ENCODE data around the gene DPY19L3.

DPY19L3 gene, protein sequence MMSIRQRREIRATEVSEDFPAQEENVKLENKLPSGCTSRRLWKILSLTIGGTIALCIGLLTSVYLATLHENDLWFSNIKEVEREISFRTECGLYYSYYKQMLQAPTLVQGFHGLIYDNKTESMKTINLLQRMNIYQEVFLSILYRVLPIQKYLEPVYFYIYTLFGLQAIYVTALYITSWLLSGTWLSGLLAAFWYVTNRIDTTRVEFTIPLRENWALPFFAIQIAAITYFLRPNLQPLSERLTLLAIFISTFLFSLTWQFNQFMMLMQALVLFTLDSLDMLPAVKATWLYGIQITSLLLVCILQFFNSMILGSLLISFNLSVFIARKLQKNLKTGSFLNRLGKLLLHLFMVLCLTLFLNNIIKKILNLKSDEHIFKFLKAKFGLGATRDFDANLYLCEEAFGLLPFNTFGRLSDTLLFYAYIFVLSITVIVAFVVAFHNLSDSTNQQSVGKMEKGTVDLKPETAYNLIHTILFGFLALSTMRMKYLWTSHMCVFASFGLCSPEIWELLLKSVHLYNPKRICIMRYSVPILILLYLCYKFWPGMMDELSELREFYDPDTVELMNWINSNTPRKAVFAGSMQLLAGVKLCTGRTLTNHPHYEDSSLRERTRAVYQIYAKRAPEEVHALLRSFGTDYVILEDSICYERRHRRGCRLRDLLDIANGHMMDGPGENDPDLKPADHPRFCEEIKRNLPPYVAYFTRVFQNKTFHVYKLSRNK

DNA sequence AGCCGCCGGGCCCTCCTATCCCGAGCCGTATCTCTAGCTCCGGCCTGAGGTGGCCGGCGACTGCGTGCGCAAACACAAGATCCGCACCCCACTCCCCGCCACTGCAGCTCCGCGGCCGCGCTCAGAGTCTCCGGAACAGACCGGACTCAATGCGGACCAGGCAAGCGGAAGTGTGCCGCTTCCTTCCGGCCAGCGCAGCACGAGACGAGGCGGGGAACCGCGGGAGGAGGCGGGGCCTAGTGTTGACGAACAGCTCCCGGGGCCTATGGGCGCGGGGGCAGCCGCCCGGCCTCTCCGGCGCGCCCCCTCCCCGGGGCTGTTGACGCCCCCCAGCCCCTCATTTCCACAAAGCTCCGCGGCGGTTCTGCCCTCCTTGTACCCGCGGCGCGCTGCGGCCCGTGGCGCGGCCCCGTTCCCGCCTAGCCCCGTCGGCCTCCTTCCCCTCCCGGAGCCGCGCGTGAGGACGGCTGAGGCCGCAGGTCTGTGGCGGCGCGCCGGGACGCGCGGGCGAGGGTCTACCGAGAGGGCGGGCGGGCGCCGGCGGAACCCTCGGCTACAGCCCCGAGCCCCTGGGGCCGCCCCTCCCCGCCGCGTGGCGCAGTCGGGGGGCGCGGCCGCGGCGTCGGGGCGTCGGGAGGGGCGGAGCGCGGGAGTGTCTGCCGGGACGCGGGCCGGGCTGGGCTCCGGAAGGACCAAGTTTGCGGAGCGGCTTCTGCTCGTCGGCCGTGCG, at the start of gene DPY19L3:
Gene DPY19L3 (plus strand): TSS at position 340 of the 730 bp plus-strand sequence. CDS start 2,484 bp downstream, outside the sequence.
- Histone ChIP-seq H3K4me3 (peak within 1 kb of the TSS; percentile 76 to 95 (median 89)), H4K20me1 (peaks cover 0 to 16% (median 0%) of the 10 kb centered on the region in 11 experiments; a peak in 3 of 22 replicates), H3K4me1 (peaks cover 20 to 40% (median 30%) of the 10 kb centered on the region in 10 experiments), H3K36me3 (peaks cover 24 to 33% (median 29%) of the 10 kb centered on the region in 11 experiments), H3K4me2 (peak within 1 kb of the TSS; percentile 84 to 95 (median 91)), H3K9ac (peak within 1 kb of the TSS; percentile 90 to 99 (median 96)), H3K27me3 (no peaks in the 10 kb centered on the region), H3K27ac (peak within 1 kb of the TSS; percentile 92 to 100 (median 97)), H3K9me3 (replicated peaks in 1 of 11) (no peaks in the 10 kb centered on the region)
- no peak for TF ChIP-seq Cebpa-rat (IDR thresholded peaks at IDR 0.05)

DNA sequence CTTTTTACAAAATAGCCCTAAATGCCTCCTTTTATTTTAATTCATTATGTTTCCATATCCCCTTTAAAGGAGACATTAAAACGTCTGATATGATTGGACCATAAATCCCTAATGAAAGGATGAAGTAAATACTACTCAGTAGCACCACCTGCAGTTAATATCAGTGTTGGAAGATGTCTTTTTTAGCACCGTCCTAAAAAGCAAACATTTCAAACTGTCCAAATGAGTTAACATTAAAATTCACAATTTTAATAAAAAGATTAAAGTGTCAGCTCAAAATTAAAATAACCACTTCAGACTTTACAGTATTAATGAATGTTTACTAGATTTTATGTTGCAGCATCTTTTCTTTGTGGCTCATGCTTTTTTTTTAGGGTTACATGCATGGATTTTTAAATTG, 47.9 kb upstream of the DPY19L3 start:
- no peaks in the 10 kb centered on the region for H3K4me1 ChIP-seq
- H3K9me3 ChIP-seq (replicated peaks in 1 of 11) = peaks cover 0 to 22% (median 0%) of the 10 kb centered on the region in 11 experiments; a peak in 3 of 22 replicates
- TF ChIP-seq Cebpa-rat (IDR thresholded peaks at IDR 0.05) = no peak
- no peak overlapping the region for H3K4me3 ChIP-seq
- no peak overlapping the region for H3K9ac ChIP-seq
- peaks cover 38 to 98% (median 97%) of the 10 kb centered on the region in 11 experiments for H3K36me3 ChIP-seq
- peaks cover 23 to 92% (median 77%) of the 10 kb centered on the region in 11 experiments; a peak in 21 of 22 replicates for H4K20me1 ChIP-seq
- no peak overlapping the region for H3K27ac ChIP-seq
- no peak overlapping the region for H3K4me2 ChIP-seq
- H3K27me3 ChIP-seq = peaks cover 0 to 98% (median 0%) of the 10 kb centered on the region in 11 experiments; a peak in 9 of 22 replicates

DNA sequence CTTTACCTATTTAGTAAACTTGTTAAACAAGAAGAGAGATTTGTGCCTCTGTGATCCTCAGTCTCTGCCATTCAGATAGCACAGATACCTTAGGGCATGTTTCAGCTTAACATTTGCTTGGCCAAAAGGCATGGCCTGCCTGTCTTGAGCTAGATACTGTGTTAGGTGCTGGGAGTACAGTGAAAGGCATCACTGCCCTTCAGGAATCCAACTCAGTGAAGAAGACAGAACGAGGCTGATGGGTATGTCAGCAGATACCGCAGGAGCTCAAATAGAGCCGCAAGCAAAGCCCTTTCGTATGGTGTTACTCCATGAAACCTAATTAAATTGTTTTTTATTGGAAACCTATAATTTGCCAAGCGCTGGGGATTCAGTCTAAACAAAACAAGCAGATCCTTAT, 47.2 kb upstream of the DPY19L3 start:
- H3K27ac ChIP-seq = no peak overlapping the region
- peaks cover 35 to 98% (median 97%) of the 10 kb centered on the region in 11 experiments for H3K36me3 ChIP-seq

DNA sequence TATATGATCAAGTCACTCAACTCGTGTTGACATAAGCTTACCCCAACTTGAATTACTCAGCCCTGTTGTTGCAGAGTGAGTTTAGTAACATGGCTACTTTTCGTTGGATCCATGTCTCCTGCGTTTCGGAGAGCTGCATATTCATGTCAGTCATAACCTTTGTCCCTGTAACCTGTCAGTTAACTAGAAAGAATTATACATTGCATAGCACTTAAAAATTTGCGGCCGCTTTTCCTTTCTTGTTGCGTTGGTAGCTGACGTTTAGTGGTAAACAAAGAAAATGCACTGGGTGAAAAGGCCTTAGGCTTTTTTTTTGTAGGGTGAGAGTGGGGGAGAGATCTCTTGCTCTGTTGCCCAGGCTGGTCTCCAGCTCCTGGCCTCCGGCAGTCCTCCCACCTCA, 46.0 kb upstream of the DPY19L3 start:
- Histone ChIP-seq H3K27me3 (peaks cover 0 to 98% (median 0%) of the 10 kb centered on the region in 11 experiments; a peak in 9 of 22 replicates), H3K4me2 (no peak overlapping the region), H3K36me3 (peaks cover 22 to 98% (median 95%) of the 10 kb centered on the region in 11 experiments), H4K20me1 (peaks cover 27 to 92% (median 77%) of the 10 kb centered on the region in 11 experiments; a peak in 21 of 22 replicates), H3K9ac (no peak overlapping the region), H3K4me1 (no peaks in the 10 kb centered on the region), H3K4me3 (no peak overlapping the region), H3K27ac (no peak overlapping the region), H3K9me3 (replicated peaks in 1 of 11) (peaks cover 0 to 4% (median 0%) of the 10 kb centered on the region in 11 experiments; a peak in 3 of 22 replicates)
- no peak for TF ChIP-seq Cebpa-rat (IDR thresholded peaks at IDR 0.05)

More for the DNA sequence above, 47.2 kb upstream of the DPY19L3 start:
- Histone ChIP-seq H3K4me2 (no peak overlapping the region), H3K9ac (no peak overlapping the region), H4K20me1 (peaks cover 23 to 92% (median 77%) of the 10 kb centered on the region in 11 experiments; a peak in 21 of 22 replicates), H3K9me3 (replicated peaks in 1 of 11) (peaks cover 0 to 17% (median 0%) of the 10 kb centered on the region in 11 experiments; a peak in 3 of 22 replicates), H3K4me1 (no peaks in the 10 kb centered on the region), H3K27me3 (peaks cover 0 to 98% (median 0%) of the 10 kb centered on the region in 11 experiments; a peak in 9 of 22 replicates), H3K4me3 (no peak overlapping the region)
- no peak for TF ChIP-seq Cebpa-rat (IDR thresholded peaks at IDR 0.05)

DNA sequence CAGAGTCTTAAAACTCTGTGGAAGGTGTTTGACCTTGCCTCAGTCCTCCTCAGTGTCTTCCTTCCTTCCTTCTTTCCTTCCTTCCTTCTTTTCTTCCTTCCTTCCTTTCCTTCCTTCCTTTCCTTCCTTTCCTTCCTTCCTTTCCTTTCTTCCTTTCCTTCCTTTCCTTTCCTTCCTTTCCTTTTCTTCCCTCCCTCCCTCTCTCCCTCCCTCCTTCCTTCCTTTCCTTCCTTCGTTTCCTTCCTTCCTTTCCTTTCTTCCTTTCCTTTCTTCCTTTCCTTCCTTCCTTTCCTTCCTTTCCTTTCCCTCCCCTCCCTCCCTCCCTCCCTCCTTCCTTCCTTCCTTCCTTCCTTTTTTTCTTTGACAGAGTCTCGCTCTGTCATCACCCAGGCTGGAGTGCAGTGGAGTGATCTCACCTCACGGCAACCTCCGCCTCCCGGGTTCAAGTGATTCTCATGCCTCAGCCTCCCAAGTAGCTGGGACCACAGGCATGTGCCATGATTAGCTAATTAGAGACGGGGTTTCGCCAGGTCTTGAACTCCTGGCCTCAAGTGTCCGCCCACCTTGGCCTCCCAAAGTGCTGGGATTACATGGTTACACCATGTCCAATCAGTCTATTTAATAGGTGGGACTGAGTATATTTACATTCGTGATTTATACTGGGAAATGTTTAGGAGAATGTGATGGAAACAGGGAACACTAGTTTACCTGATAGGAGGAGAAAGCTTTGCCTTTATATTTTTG, 43.8 kb upstream of the DPY19L3 start:
- H3K4me2 ChIP-seq = no peak overlapping the region
- H3K4me1 ChIP-seq = no peaks in the 10 kb centered on the region
- H3K9me3 ChIP-seq (replicated peaks in 1 of 11) = no peaks in the 10 kb centered on the region
- TF ChIP-seq Cebpa-rat (IDR thresholded peaks at IDR 0.05) = no peak
- no peak overlapping the region for H3K9ac ChIP-seq
- H4K20me1 ChIP-seq = peaks cover 16 to 84% (median 59%) of the 10 kb centered on the region in 11 experiments; a peak in 21 of 22 replicates
- H3K27ac ChIP-seq = no peak overlapping the region
- H3K27me3 ChIP-seq = peaks cover 0 to 98% (median 0%) of the 10 kb centered on the region in 11 experiments; a peak in 9 of 22 replicates
- no peak overlapping the region for H3K4me3 ChIP-seq
- H3K36me3 ChIP-seq = peaks cover 19 to 98% (median 95%) of the 10 kb centered on the region in 11 experiments; a peak in 21 of 22 replicates

DNA sequence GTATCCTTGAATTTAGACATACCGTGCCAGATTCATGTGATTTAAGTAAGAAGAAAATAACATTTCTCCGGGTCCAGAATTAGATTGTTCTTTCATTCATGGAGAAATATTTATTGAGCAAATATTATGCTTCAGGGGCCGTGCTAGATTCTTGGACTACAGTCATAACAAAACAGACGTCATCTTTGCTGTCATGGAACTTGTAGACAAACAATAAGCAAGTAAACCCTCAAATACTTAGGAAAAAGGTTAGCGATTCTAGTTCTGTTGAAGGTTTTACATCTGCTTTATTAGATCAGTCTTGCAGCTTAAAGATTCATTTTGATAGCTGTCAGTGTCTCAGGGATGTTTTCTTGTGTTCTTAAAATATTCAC, 43.3 kb upstream of the DPY19L3 start:
- Histone ChIP-seq H3K27me3 (peaks cover 0 to 98% (median 0%) of the 10 kb centered on the region in 11 experiments; a peak in 8 of 22 replicates), H3K27ac (no peak overlapping the region), H4K20me1 (peaks cover 19 to 84% (median 59%) of the 10 kb centered on the region in 11 experiments; a peak in 21 of 22 replicates), H3K36me3 (peaks cover 20 to 98% (median 95%) of the 10 kb centered on the region in 11 experiments; a peak in 21 of 22 replicates), H3K4me2 (no peak overlapping the region), H3K4me3 (no peak overlapping the region), H3K9ac (no peak overlapping the region), H3K4me1 (no peaks in the 10 kb centered on the region), H3K9me3 (replicated peaks in 1 of 11) (no peaks in the 10 kb centered on the region)
- no peak for TF ChIP-seq Cebpa-rat (IDR thresholded peaks at IDR 0.05)

DNA sequence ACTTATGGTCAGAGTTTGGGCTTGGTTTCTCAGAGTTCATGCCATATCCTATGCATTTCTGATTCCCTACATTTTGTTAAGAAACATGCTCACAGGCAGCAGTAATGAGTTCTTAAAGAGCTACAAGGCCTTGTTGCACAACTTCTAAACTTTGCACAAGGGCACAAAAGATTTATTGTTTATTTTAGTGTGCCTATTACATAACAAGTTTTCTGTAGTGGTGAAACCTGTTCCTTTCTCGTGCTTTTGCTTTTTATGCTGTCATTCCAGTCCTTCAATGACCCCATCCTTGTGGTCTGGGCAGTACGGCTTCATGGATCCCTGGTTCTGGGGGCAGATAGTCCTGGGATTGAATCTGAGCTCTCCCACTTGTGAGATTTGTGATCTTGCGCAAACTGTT, 42.4 kb upstream of the DPY19L3 start:
- Histone ChIP-seq H3K9me3 (replicated peaks in 1 of 11) (no peaks in the 10 kb centered on the region), H3K4me2 (no peak overlapping the region), H3K27ac (no peak overlapping the region), H3K9ac (no peak overlapping the region), H3K36me3 (peaks cover 20 to 98% (median 95%) of the 10 kb centered on the region in 11 experiments; a peak in 20 of 22 replicates), H4K20me1 (peaks cover 20 to 84% (median 59%) of the 10 kb centered on the region in 11 experiments; a peak in 21 of 22 replicates), H3K4me1 (no peaks in the 10 kb centered on the region), H3K27me3 (peaks cover 0 to 98% (median 0%) of the 10 kb centered on the region in 11 experiments; a peak in 8 of 22 replicates), H3K4me3 (no peak overlapping the region)
- TF ChIP-seq Cebpa-rat (IDR thresholded peaks at IDR 0.05) = peak in 1 of 11 experiments; percentile 40; a peak in 1 of 22 replicates
